A172 (cell line): ENCODE measurements around the gene CDK15. TPM values are rescaled to one million over a fixed set of nuclear protein-coding genes. Genes with fewer than 3 reads are reported as not detected.
"Not testable (repeated sequence)": the region's sequence is repeated elsewhere in the genome, so short reads cannot be mapped to it uniquely, and the experiment has no call there.

Experiments used
- DNase-seq: peaks from one replicate; pipeline ENCODE4 v3.0.0-alpha.2; 2015; ENCODE audit warnings: low spot score
- total RNA-seq: library from RNA; depleted of rRNA; stranded (reverse); fragments of >200 nt; shearing (Covaris generic); gene quantifications from 2 replicates; pipeline ENCODE4 v1.2.3, GENCODE V29; 2014; rRNA removed

The CDK15 gene
- total RNA-seq = 0.19 TPM in 1 of 2 replicates, not detected in the other

DNA sequence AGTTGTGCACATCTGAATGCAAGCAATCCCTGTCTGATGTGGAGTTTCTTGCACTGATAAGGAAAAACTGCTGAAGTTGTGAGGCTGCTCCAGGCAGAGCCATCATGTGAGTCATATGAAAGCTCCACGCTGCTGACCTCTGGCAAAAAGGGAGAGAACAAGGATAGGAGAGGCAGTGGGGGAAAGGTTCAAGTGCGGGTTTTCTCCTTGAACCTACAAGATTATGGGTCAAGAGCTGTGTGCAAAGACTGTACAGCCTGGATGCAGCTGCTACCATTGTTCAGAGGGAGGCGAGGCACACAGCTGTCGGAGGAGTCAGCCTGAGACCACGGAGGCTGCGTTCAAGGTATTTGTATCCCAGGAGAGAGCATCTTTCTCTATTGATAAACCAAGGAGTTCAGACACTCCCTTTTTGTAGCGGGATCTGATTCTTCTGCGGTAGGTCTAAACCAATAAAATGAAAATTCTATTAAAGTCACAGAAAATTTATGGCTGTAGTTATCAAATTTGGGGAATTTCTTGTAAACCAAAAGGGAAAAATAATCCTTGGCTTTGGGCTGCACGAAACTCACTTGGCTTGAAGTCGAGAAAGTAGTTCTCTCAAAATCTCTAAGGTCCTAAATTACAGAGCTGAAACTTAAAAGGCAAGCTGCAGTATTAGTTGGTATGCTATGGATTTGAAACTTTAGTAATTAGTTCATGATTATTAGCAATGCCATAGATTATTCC lies at the start of gene CDK15:
CDK15 (plus strand) TSS at position 96 of the 729 bp plus-strand sequence; CDS start at position 224, 128 bp downstream.
- DNase-seq = no peak

- DNase-seq = no peak
These were observed 48.1 kb upstream of the CDK15 start for GRCh38 chr2:201758234-201758633.

- DNase-seq = no peak
These were observed 47.5 kb upstream of the CDK15 start for GRCh38 chr2:201758873-201759272.

GRCh38 chr2:201759567-201759966 lies 46.8 kb upstream of the CDK15 start:
- DNase-seq = no peak

DNA sequence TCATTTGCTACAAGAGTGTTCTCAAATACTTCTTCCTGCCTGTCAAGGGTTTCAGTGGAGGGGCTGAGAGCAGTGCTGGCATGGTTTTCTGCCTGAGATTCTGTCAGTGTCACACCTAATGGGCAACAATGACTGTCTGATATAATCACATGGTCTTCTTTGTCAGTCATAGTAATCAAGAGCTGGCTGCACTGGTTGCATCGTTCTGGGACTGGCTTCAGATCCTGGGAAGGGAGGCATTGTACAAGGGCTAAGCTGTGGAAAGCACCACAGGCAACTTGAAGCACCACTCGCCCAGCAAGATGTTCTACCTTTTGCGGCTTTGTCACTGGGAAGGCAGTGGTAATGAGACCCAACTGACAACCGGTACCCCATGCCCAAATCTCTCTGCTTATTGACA lies 45.2 kb upstream of the CDK15 start:
- DNase-seq = no peak

DNA sequence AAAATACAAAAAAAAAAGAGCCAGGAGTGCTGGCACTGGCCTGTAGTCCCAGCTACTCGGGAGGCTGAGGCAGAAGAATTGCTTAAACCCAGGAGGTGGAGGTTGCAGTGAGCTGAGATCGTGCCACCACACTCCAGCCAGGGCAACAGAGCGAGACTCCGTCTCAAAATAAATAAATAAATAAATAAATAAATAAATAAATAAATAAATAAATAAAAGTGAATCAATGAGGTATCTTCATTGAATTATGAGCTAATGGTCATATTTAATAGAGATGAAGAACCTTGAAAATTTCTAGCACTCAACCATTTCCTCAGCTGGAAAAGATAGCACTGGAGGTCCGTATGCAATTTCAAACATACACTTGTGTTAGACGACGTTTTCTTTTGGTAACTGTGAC lies 41.9 kb upstream of the CDK15 start:
- DNase-seq = not testable (repeated sequence)

GRCh38 chr2:201765799-201766198 lies 40.5 kb upstream of the CDK15 start:
- DNase-seq = no peak

DNA sequence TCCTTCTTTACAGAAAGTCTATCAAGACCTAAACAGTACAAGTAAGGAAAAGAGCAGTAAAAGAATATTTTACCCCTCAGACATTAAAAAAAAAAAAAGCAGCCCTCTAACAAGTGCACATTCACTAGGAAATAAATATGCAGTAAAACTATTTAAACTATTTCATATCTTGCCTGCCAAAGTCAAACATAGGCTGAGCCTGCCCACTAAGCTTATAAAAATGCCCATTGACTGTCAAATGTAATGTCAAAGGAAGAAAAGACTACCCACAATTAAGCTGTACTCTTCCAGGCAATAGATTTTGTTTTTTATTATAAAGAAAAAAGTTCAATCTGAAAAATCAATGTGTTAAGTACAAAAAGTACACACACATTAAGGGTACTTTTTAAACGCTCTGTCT lies 37.4 kb upstream of the CDK15 start:
- peak; percentile 15 for DNase-seq

DNA sequence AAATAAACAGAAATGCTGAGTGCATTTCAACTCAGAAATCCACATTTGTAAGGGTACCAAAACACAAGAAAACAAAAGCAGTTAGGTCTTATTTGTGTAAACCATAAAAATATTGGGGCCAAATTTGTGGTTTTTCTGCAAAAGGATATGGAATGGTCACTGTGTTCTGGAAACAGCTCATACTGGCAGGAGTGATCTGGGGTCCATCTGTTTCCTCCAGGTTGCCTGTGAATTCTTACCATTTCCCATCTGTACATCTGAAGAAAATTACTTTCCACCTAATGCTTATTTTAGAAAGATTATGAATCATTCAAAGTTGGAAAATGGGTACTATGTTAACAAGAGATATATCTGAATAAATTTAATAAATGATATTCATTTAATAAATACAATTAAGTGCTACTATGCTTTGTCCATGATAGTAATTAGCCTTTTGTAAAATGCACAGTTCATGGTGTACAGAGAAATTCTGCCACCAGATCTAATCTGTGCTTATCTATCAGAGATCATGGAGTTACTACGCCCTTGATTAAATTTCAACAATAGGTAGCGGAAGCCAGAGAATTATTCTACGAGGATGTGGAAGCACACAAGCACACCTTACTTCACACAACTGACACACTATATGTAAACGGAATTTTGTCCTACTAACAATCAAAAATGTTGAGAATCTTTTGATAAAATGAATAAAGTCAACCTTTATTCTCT lies 36.5 kb upstream of the CDK15 start:
- no peak for DNase-seq

DNA sequence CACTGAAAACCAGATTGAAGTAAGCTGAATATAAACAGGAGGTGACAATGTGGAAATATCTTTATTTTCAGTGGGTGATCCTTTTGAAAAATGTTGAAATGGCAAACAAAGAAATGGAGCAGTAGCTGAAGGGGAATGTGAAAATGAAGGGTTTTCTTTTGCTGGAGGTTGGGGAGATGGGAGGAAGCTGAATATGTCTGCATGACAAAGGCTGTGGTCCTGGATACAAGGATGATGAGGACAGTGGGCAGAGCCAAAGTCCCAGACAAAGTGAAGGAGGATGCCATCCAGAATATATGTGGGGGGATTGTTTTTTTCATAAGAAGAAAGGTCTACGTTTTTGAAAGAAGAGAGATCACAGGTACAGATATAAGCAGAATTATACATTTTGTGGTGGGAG lies 32.3 kb upstream of the CDK15 start:
- no peak for DNase-seq

- DNase-seq = no peak
These were observed 31.8 kb upstream of the CDK15 start for GRCh38 chr2:201774546-201774945.

DNA sequence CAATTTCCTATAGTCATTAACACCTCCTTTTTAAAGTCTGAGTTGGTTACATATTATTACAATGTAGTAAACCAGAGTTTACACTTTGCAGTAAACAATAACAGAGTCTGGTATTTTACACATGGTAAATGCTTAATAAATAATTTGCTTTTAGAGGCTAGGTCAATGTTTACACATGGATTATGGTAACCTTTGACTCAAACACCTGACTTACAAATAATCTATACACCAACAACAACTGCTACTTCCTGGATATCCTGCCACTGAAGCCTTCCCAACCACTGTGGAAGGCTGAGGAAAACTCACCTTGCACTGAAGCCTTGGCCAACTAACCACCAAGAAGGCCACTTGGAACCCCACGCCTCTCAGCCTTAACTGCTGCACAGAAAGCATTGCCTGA lies 31.0 kb upstream of the CDK15 start:
- no peak for DNase-seq

DNA sequence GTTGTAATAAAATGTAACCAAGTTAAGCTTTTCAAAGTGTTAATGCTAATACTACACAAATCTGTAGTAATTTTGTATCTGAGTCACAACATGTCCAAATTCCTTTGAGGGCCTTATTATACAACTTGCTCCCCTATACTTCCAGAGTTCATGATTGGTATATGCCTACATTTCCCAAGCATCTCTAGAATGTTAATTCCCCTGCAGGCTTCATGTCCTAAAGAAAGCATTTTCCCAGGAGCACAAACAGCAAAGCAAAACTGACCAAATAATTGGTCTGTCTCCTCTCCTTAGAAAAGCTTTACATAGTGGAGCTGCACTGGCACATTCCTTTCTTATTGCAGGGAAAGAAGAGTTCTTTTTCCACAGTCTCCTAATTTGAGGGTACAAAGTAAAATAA lies 29.3 kb upstream of the CDK15 start:
- no peak for DNase-seq

- DNase-seq = no peak
These were observed 28.5 kb upstream of the CDK15 start for GRCh38 chr2:201777869-201778268.

GRCh38 chr2:201779901-201780673 lies 26.2 kb upstream of the CDK15 start:
- DNase-seq = peak; percentile 19

DNA sequence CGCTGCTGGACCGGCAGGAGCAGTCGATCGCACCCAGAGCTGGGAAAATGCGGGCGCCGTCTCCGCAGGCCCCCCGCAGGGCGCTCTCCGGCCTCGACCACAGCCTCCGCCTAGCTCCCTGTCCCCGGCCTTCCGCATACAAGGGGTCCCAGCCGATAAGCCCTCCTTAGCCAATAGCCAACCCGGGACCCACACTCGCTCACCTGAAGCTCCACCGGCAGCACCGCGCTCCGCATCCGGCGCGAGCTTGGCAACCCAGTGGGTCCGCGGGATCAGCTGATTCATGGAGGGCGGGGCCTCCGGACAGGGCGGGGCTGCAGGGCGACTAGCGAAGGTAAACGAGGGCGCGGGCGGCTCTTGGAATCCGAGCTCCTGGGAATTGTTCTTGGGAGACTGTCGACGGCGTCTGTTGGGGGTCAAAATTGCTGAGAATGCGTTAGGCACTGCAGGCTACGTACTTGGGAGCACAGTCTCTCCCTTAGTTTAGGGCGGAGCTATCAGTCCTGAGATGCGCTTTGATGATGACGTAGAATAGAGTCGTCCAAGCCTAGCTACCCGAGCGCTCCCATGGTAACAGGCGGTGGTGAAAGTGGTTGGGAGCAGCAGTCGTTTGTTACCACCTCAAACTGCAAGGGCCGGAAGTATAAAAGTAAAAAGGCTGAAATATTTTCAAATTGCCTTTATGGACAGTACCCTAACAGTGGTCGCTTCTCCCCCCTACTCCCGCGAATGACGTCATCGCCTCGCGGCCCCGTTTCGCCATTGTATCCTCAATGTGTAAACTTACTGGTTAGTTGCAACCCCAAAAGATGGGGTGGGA lies 25.5 kb upstream of the CDK15 start, which contains the start of gene ALS2:
ALS2 (minus strand) TSS at position 260 of the 820 bp plus-strand sequence. CDS start 12,048 bp downstream, outside the sequence.
- DNase-seq = peak; percentile 99

- DNase-seq = no peak
These were observed 24.7 kb upstream of the CDK15 start for GRCh38 chr2:201781557-201782051.

DNA sequence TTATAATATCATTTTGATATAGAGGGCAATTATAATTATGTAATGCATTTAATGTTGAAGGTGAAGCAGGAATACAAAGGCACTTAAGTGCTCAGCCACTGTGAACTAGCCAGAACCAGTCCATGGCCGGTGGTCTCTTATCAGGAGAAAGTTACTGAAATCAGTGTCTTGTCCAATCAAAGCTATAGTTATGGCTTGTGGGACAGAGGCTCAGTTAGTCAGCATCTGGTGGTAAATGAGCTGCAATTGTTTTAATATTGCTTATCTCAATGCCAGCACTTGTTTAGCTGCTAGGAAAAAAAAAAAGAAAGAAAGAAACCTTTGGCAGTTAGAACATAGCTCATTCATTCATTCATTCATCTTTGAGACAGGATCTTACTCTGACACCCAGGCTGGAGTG lies 21.8 kb upstream of the CDK15 start:
- no peak for DNase-seq

DNA sequence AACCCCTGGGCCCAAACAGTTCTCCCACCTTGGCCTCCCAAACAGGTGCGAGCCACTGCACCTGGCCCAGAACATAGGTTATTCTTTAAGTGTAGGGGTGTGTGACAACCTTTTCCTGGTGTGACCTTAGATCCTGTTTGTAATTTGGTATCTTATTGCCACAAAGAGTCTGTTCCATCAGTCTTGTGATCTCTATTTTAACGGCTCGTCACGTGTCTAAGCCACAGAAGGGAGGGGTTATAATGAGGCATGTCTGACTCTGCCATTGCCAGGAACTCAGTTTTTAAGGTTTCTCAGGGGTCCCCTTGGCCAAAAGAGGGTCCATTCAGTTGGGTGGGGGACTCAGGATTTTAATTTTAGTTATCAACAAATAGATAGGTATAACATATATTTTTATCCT lies 21.2 kb upstream of the CDK15 start:
- no peak for DNase-seq

GRCh38 chr2:201786471-201786870 lies 19.9 kb upstream of the CDK15 start:
- DNase-seq = no peak

GRCh38 chr2:201788371-201788770 lies 18.0 kb upstream of the CDK15 start:
- DNase-seq = no peak
